DOHH2 (cell line): ENCODE measurements around the gene TSHZ2.

Experiments used
- EZH2phosphoT487 ChIP-seq: fragments of 200-600 bp; sonication (generic); IDR thresholded peaks from 2 replicates; pipeline ENCODE4 v1.6.1; 2017; ENCODE audit warnings: borderline replicate concordance, mild to moderate bottlenecking, antibody characterized with exemption, low read length, moderate library complexity, mixed read lengths
- TF ChIP-seq, protein P1 (sequence below): fragments of 200-600 bp; sonication (generic); IDR thresholded peaks from one replicate; pipeline ENCODE4 v1.5.1; 2014; ENCODE audit warnings: antibody characterized with exemption, mild to moderate bottlenecking, low read depth, low read length; ENCODE audit not compliant: poor library complexity, severe bottlenecking

DNA sequence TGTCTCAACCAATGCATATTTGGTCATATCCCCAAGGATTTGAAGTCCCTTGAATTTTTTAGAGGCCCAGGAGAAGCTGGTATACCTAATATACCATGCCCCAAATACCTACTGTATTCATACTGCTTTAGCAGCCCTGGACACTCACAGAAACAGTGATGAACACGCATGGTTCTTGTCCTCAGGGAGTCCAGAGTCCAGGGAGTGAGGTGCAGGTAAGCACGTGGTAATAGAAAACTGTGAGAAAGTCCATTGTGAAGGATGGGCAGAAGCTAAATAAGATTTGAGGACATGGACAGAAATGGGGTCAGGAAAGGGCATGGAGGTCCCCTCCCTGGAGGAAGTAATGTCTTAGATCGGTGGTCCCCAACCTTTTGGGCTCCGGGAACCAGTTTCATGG is 85.4 kb downstream of the TSHZ2 start:
- TF ChIP-seq, protein P1, sequence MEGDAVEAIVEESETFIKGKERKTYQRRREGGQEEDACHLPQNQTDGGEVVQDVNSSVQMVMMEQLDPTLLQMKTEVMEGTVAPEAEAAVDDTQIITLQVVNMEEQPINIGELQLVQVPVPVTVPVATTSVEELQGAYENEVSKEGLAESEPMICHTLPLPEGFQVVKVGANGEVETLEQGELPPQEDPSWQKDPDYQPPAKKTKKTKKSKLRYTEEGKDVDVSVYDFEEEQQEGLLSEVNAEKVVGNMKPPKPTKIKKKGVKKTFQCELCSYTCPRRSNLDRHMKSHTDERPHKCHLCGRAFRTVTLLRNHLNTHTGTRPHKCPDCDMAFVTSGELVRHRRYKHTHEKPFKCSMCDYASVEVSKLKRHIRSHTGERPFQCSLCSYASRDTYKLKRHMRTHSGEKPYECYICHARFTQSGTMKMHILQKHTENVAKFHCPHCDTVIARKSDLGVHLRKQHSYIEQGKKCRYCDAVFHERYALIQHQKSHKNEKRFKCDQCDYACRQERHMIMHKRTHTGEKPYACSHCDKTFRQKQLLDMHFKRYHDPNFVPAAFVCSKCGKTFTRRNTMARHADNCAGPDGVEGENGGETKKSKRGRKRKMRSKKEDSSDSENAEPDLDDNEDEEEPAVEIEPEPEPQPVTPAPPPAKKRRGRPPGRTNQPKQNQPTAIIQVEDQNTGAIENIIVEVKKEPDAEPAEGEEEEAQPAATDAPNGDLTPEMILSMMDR: no peak
- no peak for TF ChIP-seq EZH2phosphoT487
